ENCODE results near the gene STING1.

STING1 gene

DNA sequence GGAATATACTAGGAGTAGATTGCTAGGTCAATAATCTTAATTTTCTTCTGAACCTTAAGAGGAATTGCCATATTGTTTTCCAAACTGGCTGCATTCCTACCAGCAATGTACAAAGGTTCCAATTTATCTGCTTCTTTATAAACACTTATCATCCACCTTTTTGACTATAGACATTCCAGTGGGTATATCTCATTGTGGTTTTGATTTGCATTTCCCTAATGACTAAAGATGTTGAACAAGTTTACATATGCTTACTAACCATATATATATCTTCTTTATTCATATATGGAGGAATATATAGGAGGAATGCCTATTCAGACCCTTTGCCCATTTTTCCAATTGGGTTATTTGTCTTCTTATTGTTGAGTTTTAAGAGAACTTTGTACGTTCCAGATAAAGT is 50.9 kb downstream of the STING1 start:
- DNase-seq, result no peak

DNA sequence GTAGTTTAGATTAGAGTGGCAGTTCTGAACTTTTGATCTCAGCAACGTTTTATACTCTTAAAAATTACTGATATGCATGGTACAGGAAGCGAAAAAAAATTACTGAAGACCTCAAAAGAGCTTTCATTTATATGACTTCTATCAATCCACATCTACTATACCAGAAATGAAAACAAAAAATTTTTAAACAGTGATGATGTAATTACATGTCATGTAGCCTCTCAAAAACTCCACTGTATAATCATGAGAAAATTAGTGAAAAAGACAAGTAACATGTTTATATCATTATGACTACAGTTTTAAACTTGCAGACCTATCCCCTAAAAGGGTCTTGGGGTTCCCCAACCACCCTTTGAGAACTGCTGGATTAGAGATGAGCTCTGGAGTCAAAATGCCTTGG is 52.5 kb downstream of the STING1 start:
- DNase-seq, result no peak

DNA sequence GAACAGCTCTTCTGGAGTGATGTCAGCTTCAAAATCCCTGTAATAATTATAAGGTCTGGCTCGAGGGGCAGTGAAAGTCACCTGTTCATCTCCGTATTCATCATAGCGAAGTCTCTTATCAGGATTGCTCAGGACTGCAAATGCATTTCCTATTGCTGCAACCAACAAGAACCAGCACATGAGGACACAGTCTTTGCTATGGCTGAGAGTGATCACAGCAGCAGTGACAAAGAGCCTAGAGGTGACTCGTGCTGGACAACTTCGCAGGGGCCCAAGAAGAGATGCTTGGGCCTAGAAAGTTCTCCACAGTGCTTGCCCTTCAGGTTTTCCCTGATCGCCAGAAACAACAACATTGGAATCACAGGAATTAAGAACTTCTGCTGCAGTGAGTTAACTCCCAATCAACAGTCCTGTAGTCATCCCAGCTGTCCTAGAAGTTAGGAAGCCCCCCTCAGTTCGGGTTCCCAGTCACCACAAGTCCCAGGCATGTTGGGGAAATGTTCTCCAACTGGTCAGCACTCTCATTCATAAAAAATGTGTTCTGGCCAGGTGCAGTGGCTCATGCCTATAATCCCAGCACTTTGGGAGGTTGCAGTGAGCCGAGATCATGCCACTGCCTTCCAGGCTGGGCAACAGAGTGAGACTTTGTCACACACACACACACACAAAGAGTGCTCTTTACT is 56.2 kb downstream of the STING1 start:
- no peak for DNase-seq
